CD4-positive, CD25-positive, alpha-beta regulatory T cell (primary cell): ENCODE measurements around the gene MC3R. TPM values are rescaled to one million over a fixed set of nuclear protein-coding genes. Genes with fewer than 3 reads are reported as not detected.
A peak's percentile ranks its signal among the peaks of the same experiment; 100 is the strongest.

ENCODE experiments used
- ATAC-seq, 2 donors: fragments of 150-1000 bp; cut with Tn5 transposase; one replicate each; pipeline ENCODE4 v1.10.0; 2021; ENCODE audit warnings: low read depth in 2 of 2, moderate number of reproducible peaks in 2 of 2, moderate library complexity in 1 of 2
- DNase-seq, 3 donors: peaks; one replicate each; pipeline versions ENCODE4 v3.0.0 to v3.0.0-alpha.2; 2012 to 2022; ENCODE audit warnings: mixed read lengths in 1 of 3
- H3K27ac ChIP-seq: one replicate; pipeline ENCODE4 v1.7.0; 2013; ENCODE audit warnings: mild to moderate bottlenecking, low read length; ENCODE audit not compliant: insufficient read depth, poor library complexity, severe bottlenecking
- H3K27me3 ChIP-seq: one replicate; pipeline ENCODE4 v1.7.0; 2013; ENCODE audit warnings: low read length; ENCODE audit not compliant: control insufficient read depth, insufficient read depth
- H3K36me3 ChIP-seq: one replicate; pipeline ENCODE4 v1.7.0; 2013; ENCODE audit warnings: mild to moderate bottlenecking, low read length, moderate library complexity; ENCODE audit not compliant: control insufficient read depth, insufficient read depth
- H3K4me1 ChIP-seq: 2 replicates; pipeline ENCODE4 v1.7.0; 2013; ENCODE audit warnings: mild to moderate bottlenecking, low read length; ENCODE audit not compliant: insufficient read depth, control insufficient read depth, poor library complexity, severe bottlenecking
- H3K4me3 ChIP-seq: one replicate; pipeline ENCODE4 v1.7.0; 2013; ENCODE audit warnings: low read depth, mild to moderate bottlenecking, low read length, moderate library complexity
- H3K9me3 ChIP-seq, 2 experiments: 1 replicate in 1 of 2; 2 replicates in 1 of 2; pipeline ENCODE4 v1.7.0; 2013; ENCODE audit warnings: low read length in 2 of 2, mild to moderate bottlenecking in 1 of 2, moderate library complexity in 1 of 2; ENCODE audit not compliant: control insufficient read depth in 2 of 2
- H3K27ac Mint-ChIP-seq, 3 donors: one replicate each; pipeline ENCODE4 v1.8.0; 2020 to 2022; ENCODE audit warnings: mild to moderate bottlenecking in 3 of 3, mixed read lengths in 3 of 3, moderate library complexity in 2 of 3
- H3K27me3 Mint-ChIP-seq: one replicate; pipeline ENCODE4 v1.8.0; 2022; ENCODE audit warnings: mild to moderate bottlenecking, mixed read lengths
- H3K36me3 Mint-ChIP-seq: one replicate; pipeline ENCODE4 v1.8.0; 2020; ENCODE audit warnings: mixed read lengths
- H3K4me1 Mint-ChIP-seq, 4 donors: one replicate each; pipeline ENCODE4 v1.8.0; 2020 to 2022; ENCODE audit warnings: mixed read lengths in 4 of 4, mild to moderate bottlenecking in 1 of 4
- H3K4me3 Mint-ChIP-seq, 4 donors: one replicate each; pipeline ENCODE4 v1.8.0; 2020 to 2022; ENCODE audit warnings: mild to moderate bottlenecking in 4 of 4, mixed read lengths in 4 of 4, moderate library complexity in 3 of 4
- H3K9me3 Mint-ChIP-seq, 7 donors: one replicate each; pipeline ENCODE4 v1.8.0; 2020 to 2022; ENCODE audit warnings: mixed read lengths in 7 of 7, mild to moderate bottlenecking in 3 of 7, moderate library complexity in 2 of 7
- polyA plus RNA-seq, 4 donors: library from polyadenylated mRNA; unstranded; fragments of 300-500 nt; fragmentation: Illumina TruSeq; gene quantifications; one replicate each; pipeline ENCODE4 v1.2.3, GENCODE V29; 2021
- total RNA-seq: library from RNA; stranded (reverse); gene quantifications from one replicate; pipeline ENCODE4 v1.2.3, GENCODE V29; 2022

MC3R gene
- total RNA-seq (not detected), polyA plus RNA-seq (not detected)

GRCh38 chr20:56247954-56248782, at the start of gene MC3R:
Gene MC3R (plus strand): TSS chr20:56248732. CDS start chr20:56248844, 112 bp downstream.
- H3K4me1 ChIP-seq: no peaks in the 10 kb centered on the region
- no peaks in the 10 kb centered on the region for H3K36me3 Mint-ChIP-seq
- no peaks in the 10 kb centered on the region for H3K27me3 ChIP-seq
- H3K4me3 ChIP-seq: no peak within 1 kb of the TSS
- H3K36me3 ChIP-seq: no peaks in the 10 kb centered on the region
- ATAC-seq: no peak
- H3K27me3 Mint-ChIP-seq: peaks cover 18% of the 10 kb centered on the region
- peak in 2 of 3 donors; percentile 4 to 44 for DNase-seq
- peaks cover 0 to 4% (median 0%) of the 10 kb centered on the region in 7 donors for H3K9me3 Mint-ChIP-seq
- no peak within 1 kb of the TSS for H3K4me3 Mint-ChIP-seq
- H3K27ac ChIP-seq: no peak within 1 kb of the TSS
- H3K27ac Mint-ChIP-seq: no peak within 1 kb of the TSS
- peaks cover 0 to 2% (median 0%) of the 10 kb centered on the region in 4 donors for H3K4me1 Mint-ChIP-seq
- H3K9me3 ChIP-seq: no peaks in the 10 kb centered on the region

- H3K4me3 Mint-ChIP-seq: no peak overlapping the region
- H3K27ac ChIP-seq: no peak overlapping the region
- peaks cover 17 to 20% of the 10 kb centered on the region in 2 experiments for H3K9me3 ChIP-seq
- H3K36me3 ChIP-seq: no peaks in the 10 kb centered on the region
- peaks cover 2 to 21% (median 13%) of the 10 kb centered on the region in 7 donors for H3K9me3 Mint-ChIP-seq
- no peaks in the 10 kb centered on the region for H3K36me3 Mint-ChIP-seq
- DNase-seq (peak in 1 of 3 donors; percentile 9), ATAC-seq (no peak)
- H3K4me3 ChIP-seq: no peak overlapping the region
- no peaks in the 10 kb centered on the region for H3K4me1 Mint-ChIP-seq
- H3K27me3 Mint-ChIP-seq: no peaks in the 10 kb centered on the region
- no peaks in the 10 kb centered on the region for H3K4me1 ChIP-seq
- no peaks in the 10 kb centered on the region for H3K27me3 ChIP-seq
- no peak overlapping the region for H3K27ac Mint-ChIP-seq
Observed at GRCh38 chr20:56200456-56200855, 48.1 kb upstream of the MC3R start.

DNA sequence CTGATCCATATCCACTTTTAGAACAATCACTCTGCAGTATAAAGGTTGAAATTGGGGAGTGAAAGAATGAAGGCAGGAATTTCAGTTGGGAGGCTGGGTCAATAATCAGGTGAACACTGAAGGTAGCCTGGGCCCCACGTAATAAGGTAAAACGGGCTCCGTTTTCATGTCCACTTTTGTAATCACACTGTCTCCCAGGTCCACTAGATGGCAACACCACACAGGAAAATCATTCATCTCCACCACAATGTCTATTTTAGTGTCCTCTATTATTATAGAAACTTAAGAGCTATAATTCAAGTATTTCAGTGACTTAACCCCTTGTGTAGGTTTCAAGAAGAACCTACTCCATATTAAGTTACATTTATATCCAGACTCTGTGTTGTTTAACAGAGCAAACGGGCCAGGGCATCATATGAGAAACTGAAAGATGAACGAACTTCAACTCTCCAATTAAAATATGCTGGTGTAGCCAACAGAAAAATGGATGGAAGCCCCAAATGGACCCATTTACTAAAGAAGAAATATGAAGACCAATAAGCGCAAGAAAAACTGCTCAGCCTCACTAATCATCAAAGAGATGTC, 45.9 kb upstream of the MC3R start:
- Mint-ChIP-seq H3K4me3 (no peak overlapping the region), H3K36me3 (no peaks in the 10 kb centered on the region), H3K4me1 (no peaks in the 10 kb centered on the region), H3K27me3 (no peaks in the 10 kb centered on the region), H3K27ac (no peak overlapping the region), H3K9me3 (peaks cover 2 to 18% (median 11%) of the 10 kb centered on the region in 7 donors)
- Histone ChIP-seq H3K4me3 (no peak overlapping the region), H3K9me3 (peaks cover 17 to 20% of the 10 kb centered on the region in 2 experiments), H3K36me3 (no peaks in the 10 kb centered on the region), H3K27me3 (no peaks in the 10 kb centered on the region), H3K27ac (no peak overlapping the region), H3K4me1 (no peaks in the 10 kb centered on the region)
- DNase-seq: no peak
- ATAC-seq: no peak

- Mint-ChIP-seq H3K36me3 (no peaks in the 10 kb centered on the region), H3K27me3 (no peaks in the 10 kb centered on the region), H3K27ac (no peak overlapping the region), H3K4me3 (no peak overlapping the region), H3K9me3 (peaks cover 2 to 18% (median 9%) of the 10 kb centered on the region in 7 donors), H3K4me1 (no peaks in the 10 kb centered on the region)
- Histone ChIP-seq H3K36me3 (no peaks in the 10 kb centered on the region), H3K4me1 (no peaks in the 10 kb centered on the region), H3K27me3 (no peaks in the 10 kb centered on the region), H3K27ac (no peak overlapping the region), H3K4me3 (no peak overlapping the region), H3K9me3 (peaks cover 15 to 17% of the 10 kb centered on the region in 2 experiments)
- ATAC-seq (no peak), DNase-seq (no peak)
Observed at GRCh38 chr20:56204206-56204605, 44.3 kb upstream of the MC3R start.

GRCh38 chr20:56205346-56205745, 43.2 kb upstream of the MC3R start:
- ATAC-seq (no peak), DNase-seq (no peak)
- no peaks in the 10 kb centered on the region for H3K36me3 Mint-ChIP-seq
- H3K27ac Mint-ChIP-seq: no peak overlapping the region
- H3K4me1 Mint-ChIP-seq: no peaks in the 10 kb centered on the region
- H3K9me3 Mint-ChIP-seq: peaks cover 2 to 8% (median 4%) of the 10 kb centered on the region in 7 donors
- no peaks in the 10 kb centered on the region for H3K27me3 ChIP-seq
- H3K27ac ChIP-seq: no peak overlapping the region
- no peaks in the 10 kb centered on the region for H3K27me3 Mint-ChIP-seq
- peaks cover 4 to 10% of the 10 kb centered on the region in 2 experiments for H3K9me3 ChIP-seq
- H3K4me3 ChIP-seq: no peak overlapping the region
- H3K36me3 ChIP-seq: no peaks in the 10 kb centered on the region
- H3K4me1 ChIP-seq: no peaks in the 10 kb centered on the region
- no peak overlapping the region for H3K4me3 Mint-ChIP-seq

- Mint-ChIP-seq H3K4me1 (no peaks in the 10 kb centered on the region), H3K4me3 (no peak overlapping the region), H3K27me3 (no peaks in the 10 kb centered on the region), H3K9me3 (peaks cover 0 to 2% (median 0%) of the 10 kb centered on the region in 7 donors), H3K27ac (no peak overlapping the region), H3K36me3 (no peaks in the 10 kb centered on the region)
- H3K36me3 ChIP-seq: no peaks in the 10 kb centered on the region
- H3K4me1 ChIP-seq: no peaks in the 10 kb centered on the region
- H3K27me3 ChIP-seq: no peaks in the 10 kb centered on the region
- DNase-seq (no peak), ATAC-seq (no peak)
- H3K9me3 ChIP-seq: no peaks in the 10 kb centered on the region
- no peak overlapping the region for H3K4me3 ChIP-seq
- no peak overlapping the region for H3K27ac ChIP-seq
Observed at GRCh38 chr20:56207656-56208055, 40.9 kb upstream of the MC3R start.

DNA sequence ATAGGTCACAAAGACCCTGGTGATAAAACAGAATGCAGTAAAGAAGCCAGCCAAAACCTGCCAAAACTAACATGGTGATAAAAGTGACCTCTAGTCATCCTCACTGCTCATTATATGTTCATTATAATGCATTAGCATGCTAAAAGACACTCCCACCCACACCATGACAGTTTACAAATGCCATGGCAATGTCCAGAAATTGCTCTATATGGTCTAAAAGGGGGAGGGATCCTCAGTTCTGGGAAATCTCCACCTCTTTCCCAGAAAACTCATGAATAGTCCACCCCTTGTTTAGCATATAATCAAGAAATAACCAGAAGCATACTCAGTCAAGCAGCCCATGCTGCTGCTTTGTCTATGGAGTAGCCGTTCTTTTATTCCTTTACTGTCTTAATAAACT, 40.4 kb upstream of the MC3R start:
- Histone ChIP-seq H3K4me3 (no peak overlapping the region), H3K9me3 (no peaks in the 10 kb centered on the region), H3K27ac (no peak overlapping the region), H3K27me3 (no peaks in the 10 kb centered on the region), H3K36me3 (no peaks in the 10 kb centered on the region), H3K4me1 (no peaks in the 10 kb centered on the region)
- Mint-ChIP-seq H3K4me3 (no peak overlapping the region), H3K36me3 (no peaks in the 10 kb centered on the region), H3K4me1 (no peaks in the 10 kb centered on the region), H3K27me3 (no peaks in the 10 kb centered on the region), H3K27ac (no peak overlapping the region), H3K9me3 (peaks cover 0 to 2% (median 0%) of the 10 kb centered on the region in 7 donors)
- no peak for ATAC-seq
- DNase-seq: no peak
